B cell (primary cell): ENCODE data around the gene SCN3B. TPM values are rescaled to one million over a fixed set of nuclear protein-coding genes. Genes with fewer than 3 reads are reported as not detected.

Experiments used
- ATAC-seq: fragments of 200-7000 bp; cut with Tn5 transposase; one replicate; pipeline ENCODE4 v1.10.0; 2021; ENCODE audit warnings: low read depth, mild to moderate bottlenecking, moderate number of reproducible peaks, moderate library complexity
- CTCF ChIA-PET: fragments of 350-600 bp; sonication (Branson Sonifier 250); formaldehyde crosslinking; loops from one replicate; lab custom pipeline; 2021; ENCODE audit warnings: antibody characterized with exemption, inconsistent platforms; lab: Charles Lee
- POLR2A ChIA-PET: fragments of 350-600 bp; sonication (Branson Sonifier 250); formaldehyde crosslinking; loops from one replicate; lab custom pipeline; 2021; ENCODE audit warnings: antibody characterized with exemption; lab: Charles Lee
- DNase-seq: peaks from one replicate; pipeline ENCODE4 v3.0.0; 2013
- H2AFZ ChIP-seq: 2 replicates; pipeline ENCODE4 v1.6.1; 2012; ENCODE audit warnings: mild to moderate bottlenecking, low read depth, low read length; ENCODE audit not compliant: insufficient read depth, poor library complexity, severe bottlenecking
- H3K27ac ChIP-seq, 2 donors: 1 replicate in 1 of 2; 2 replicates in 1 of 2; pipeline ENCODE4 v1.5.1; 2012 to 2013; ENCODE audit warnings: low read length in 2 of 2, mild to moderate bottlenecking in 2 of 2, moderate library complexity in 1 of 2
- H3K27me3 ChIP-seq, 4 experiments: fragments of 200-600 bp in 1 of 4; sonication (generic) in 1 of 4; replicated peaks in 1 of 4; 1 replicate in 2 of 4; 2 replicates in 2 of 4; pipeline versions ENCODE4 v1.6.1 to v1.7.0; 2013 to 2016; ENCODE audit warnings: low read length in 3 of 4, mild to moderate bottlenecking in 2 of 4, mixed read lengths in 1 of 4, moderate library complexity in 1 of 4; ENCODE audit not compliant: insufficient read depth in 4 of 4, control insufficient read depth in 3 of 4; ENCODE audit errors: control extremely low read depth in 1 of 4
- H3K36me3 ChIP-seq, 2 experiments: replicated peaks in 1 of 2; 1 replicate in 1 of 2; 2 replicates in 1 of 2; pipeline versions ENCODE4 v1.6.1 to v1.7.1; 2013; ENCODE audit warnings: low read length in 1 of 2; ENCODE audit not compliant: insufficient read depth in 2 of 2, control insufficient read depth in 1 of 2; ENCODE audit errors: control extremely low read depth in 1 of 2, extremely low read depth in 1 of 2
- H3K4me1 ChIP-seq, 2 donors: fragments of 200-600 bp in 1 of 2; sonication (generic) in 1 of 2; 1 replicate in 1 of 2; 2 replicates in 1 of 2; pipeline versions ENCODE4 v1.5.1 to v1.6.1; 2013 to 2017; ENCODE audit warnings: low read length in 2 of 2; ENCODE audit not compliant: control insufficient read depth in 2 of 2, insufficient read depth in 2 of 2
- H3K4me2 ChIP-seq: replicated peaks from 2 replicates; pipeline ENCODE3; 2012; ENCODE audit warnings: mild to moderate bottlenecking, low read depth, low read length; ENCODE audit not compliant: poor library complexity, severe bottlenecking
- H3K4me3 ChIP-seq, 5 experiments: fragments of 200-600 bp in 1 of 5; sonication (generic) in 1 of 5; 1 replicate in 3 of 5; 2 replicates in 2 of 5; pipeline versions ENCODE4 v1.5.1 to v1.7.0; 2011 to 2016; ENCODE audit warnings: low read length in 4 of 5, mild to moderate bottlenecking in 4 of 5, low read depth in 2 of 5, control low read depth in 1 of 5, moderate library complexity in 1 of 5; ENCODE audit not compliant: insufficient read depth in 1 of 5; ENCODE audit errors: control extremely low read depth in 1 of 5, extremely low read depth in 1 of 5
- H3K79me2 ChIP-seq: fragments of 200-600 bp; sonication (generic); one replicate; pipeline ENCODE4 v1.6.0; 2016; ENCODE audit warnings: low read length; ENCODE audit not compliant: control insufficient read depth, insufficient read depth
- H3K9ac ChIP-seq: fragments of 200-600 bp; sonication (generic); 2 replicates; pipeline ENCODE4 v1.6.1; 2017; ENCODE audit warnings: mild to moderate bottlenecking, low read length, moderate library complexity
- H3K9me3 ChIP-seq, 3 donors: one replicate each; pipeline versions ENCODE4 v1.6.1 to v1.7.1; 2013; ENCODE audit warnings: low read length in 2 of 3; ENCODE audit not compliant: control insufficient read depth in 2 of 3, insufficient read depth in 1 of 3; ENCODE audit errors: control extremely low read depth in 1 of 3
- H4K20me1 ChIP-seq: 2 replicates; pipeline ENCODE4 v1.6.0; 2012; ENCODE audit warnings: mild to moderate bottlenecking, low read length; ENCODE audit not compliant: insufficient read depth, control insufficient read depth, poor library complexity, severe bottlenecking
- H3K27ac Mint-ChIP-seq: one replicate; pipeline ENCODE4 v1.8.0; 2021; ENCODE audit warnings: mixed read lengths
- H3K27me3 Mint-ChIP-seq: one replicate; pipeline ENCODE4 v1.8.0; 2021; ENCODE audit warnings: mixed read lengths
- H3K4me1 Mint-ChIP-seq: one replicate; pipeline ENCODE4 v1.8.0; 2021; ENCODE audit warnings: mixed read lengths
- H3K4me3 Mint-ChIP-seq: one replicate; pipeline ENCODE4 v1.8.0; 2021; ENCODE audit warnings: mixed read lengths
- H3K9me3 Mint-ChIP-seq: one replicate; pipeline ENCODE4 v1.8.0; 2022; ENCODE audit warnings: mixed read lengths; ENCODE audit not compliant: insufficient read depth
- EZH2 ChIP-seq: IDR thresholded peaks from 2 replicates; pipeline ENCODE4 v1.6.1; 2012; ENCODE audit warnings: borderline replicate concordance, low read depth, mild to moderate bottlenecking, moderate library complexity, low read length; ENCODE audit not compliant: insufficient read depth, poor library complexity, severe bottlenecking
- WGBS: methylation state at CpG from one replicate; pipeline ENCODE4 v1.1.5; 2013; ENCODE audit warnings: missing lambda C conversion rate; ENCODE audit not compliant: insufficient coverage; 5-methylcytosine and 5-hydroxymethylcytosine counted together
- intact Hi-C: fragments of 100-400 bp; cut with micrococcal nuclease; formaldehyde crosslinking; loops from one replicate; pipeline ENCODE4 v1.10.0; 2022
- polyA plus RNA-seq: library from polyadenylated mRNA; depleted of rRNA; stranded (reverse); fragments of >200 nt; gene quantifications from 2 replicates; pipeline ENCODE4 v1.2.3, GENCODE V29; 2012
- total RNA-seq, 2 donors: library from RNA; stranded (reverse); fragments of 120-200 nt in 1 of 2; gene quantifications; 1 replicate in 1 of 2; 2 replicates in 1 of 2; pipeline versions ENCODE4 v1.2.3 to v1.2.4, GENCODE V29; 2013 to 2022
- TF ChIP-seq, protein P1 (sequence below): fragments of 200-600 bp; IDR thresholded peaks from one replicate; pipeline ENCODE4 v1.8.0; 2022; ENCODE audit warnings: antibody characterized with exemption, mild to moderate bottlenecking

The SCN3B gene
- total and polyA plus RNA-seq, 2 donors (not counting 1 experiment from before 2014, with no cell fraction given), result not detected

DNA sequence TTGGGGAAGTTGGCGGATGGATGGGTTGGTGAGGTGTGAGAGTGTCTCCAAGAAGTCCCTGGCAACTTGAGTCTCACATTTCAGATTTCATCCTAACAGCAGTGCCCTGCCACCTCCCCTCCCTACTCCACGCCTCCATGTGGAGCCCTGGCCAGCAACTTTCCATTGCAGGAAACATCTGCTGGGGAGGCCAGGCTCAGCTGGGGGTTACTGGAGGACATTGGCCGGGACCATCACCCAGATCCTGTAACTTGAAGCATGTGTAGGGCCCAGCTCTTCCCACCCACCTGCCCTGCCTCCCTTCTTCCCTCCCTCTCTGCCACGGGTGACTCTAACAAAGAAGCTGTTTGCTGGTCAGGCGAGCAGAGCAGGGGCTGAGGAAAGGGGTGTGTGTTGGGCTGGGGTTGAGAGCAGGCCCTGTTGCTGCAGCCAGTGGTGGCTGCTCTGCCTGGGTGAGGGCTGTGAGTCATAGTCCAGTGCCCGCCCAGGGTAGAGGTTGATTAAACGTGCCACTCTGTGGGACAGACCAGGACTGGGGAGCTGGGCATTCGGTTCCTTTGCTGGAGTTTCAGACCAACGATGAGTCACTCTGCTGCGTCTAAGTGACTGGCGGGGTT lies 64.0 kb downstream of the SCN3B start:
- H3K4me2 ChIP-seq, result no peak overlapping the region
- ChIA-PET POLR2A (no interaction called here), CTCF (interaction anchor here (1.3 kb wide), 1 partner anchor 11 kb away, joined by 7 read pairs; no protein-coding TSS in a partner anchor)
- no peak for ATAC-seq
- no peaks in the 10 kb centered on the region for H4K20me1 ChIP-seq
- no peaks in the 10 kb centered on the region for H3K4me1 ChIP-seq
- Mint-ChIP-seq H3K4me1 (no peaks in the 10 kb centered on the region), H3K4me3 (no peak overlapping the region), H3K27me3 (no peaks in the 10 kb centered on the region), H3K27ac (no peak overlapping the region), H3K9me3 (no peaks in the 10 kb centered on the region)
- H3K27me3 ChIP-seq, result no peaks in the 10 kb centered on the region
- no peaks in the 10 kb centered on the region for H3K9me3 ChIP-seq
- H2AFZ ChIP-seq, result no peak overlapping the region
- DNase-seq, result no peak
- H3K79me2 ChIP-seq, result no peaks in the 10 kb centered on the region
- intact Hi-C loops, result no loop called here
- no peak for TF ChIP-seq EZH2
- no peak overlapping the region for H3K9ac ChIP-seq
- H3K27ac ChIP-seq, result no peak overlapping the region
- H3K4me3 ChIP-seq, result no peak overlapping the region
- H3K36me3 ChIP-seq, result no peaks in the 10 kb centered on the region
- 91% methylated on average over 9 of the region's 11 CpGs for WGBS

DNA sequence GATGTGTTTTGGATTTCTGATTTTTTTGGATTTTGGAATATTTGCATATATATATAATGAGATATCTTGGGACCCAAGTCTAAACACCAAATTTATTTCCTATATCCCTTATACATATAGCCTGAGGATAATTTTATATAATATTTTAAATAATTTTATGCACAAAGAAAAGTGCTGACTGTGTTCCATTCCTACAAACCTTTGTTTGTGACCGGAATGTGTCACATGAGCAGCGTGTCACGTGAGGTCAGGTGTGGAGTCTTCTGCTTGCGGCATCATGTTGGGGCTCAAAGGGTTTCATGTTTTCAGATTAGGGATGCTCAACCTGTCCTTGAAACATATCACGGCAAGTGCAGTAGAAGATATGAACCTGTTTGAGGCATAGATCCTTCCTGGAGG lies 65.6 kb downstream of the SCN3B start:
- Mint-ChIP-seq H3K27me3 (no peaks in the 10 kb centered on the region), H3K9me3 (no peaks in the 10 kb centered on the region), H3K27ac (no peak overlapping the region), H3K4me3 (no peak overlapping the region), H3K4me1 (no peaks in the 10 kb centered on the region)
- Histone ChIP-seq H3K4me2 (no peak overlapping the region), H3K9me3 (no peaks in the 10 kb centered on the region), H3K4me1 (no peaks in the 10 kb centered on the region), H3K9ac (no peak overlapping the region), H3K27ac (no peak overlapping the region), H2AFZ (no peak overlapping the region), H4K20me1 (no peaks in the 10 kb centered on the region), H3K27me3 (no peaks in the 10 kb centered on the region), H3K36me3 (no peaks in the 10 kb centered on the region), H3K4me3 (no peak overlapping the region), H3K79me2 (no peaks in the 10 kb centered on the region)
- TF ChIP-seq EZH2, result no peak
- TF ChIP-seq, protein P1, sequence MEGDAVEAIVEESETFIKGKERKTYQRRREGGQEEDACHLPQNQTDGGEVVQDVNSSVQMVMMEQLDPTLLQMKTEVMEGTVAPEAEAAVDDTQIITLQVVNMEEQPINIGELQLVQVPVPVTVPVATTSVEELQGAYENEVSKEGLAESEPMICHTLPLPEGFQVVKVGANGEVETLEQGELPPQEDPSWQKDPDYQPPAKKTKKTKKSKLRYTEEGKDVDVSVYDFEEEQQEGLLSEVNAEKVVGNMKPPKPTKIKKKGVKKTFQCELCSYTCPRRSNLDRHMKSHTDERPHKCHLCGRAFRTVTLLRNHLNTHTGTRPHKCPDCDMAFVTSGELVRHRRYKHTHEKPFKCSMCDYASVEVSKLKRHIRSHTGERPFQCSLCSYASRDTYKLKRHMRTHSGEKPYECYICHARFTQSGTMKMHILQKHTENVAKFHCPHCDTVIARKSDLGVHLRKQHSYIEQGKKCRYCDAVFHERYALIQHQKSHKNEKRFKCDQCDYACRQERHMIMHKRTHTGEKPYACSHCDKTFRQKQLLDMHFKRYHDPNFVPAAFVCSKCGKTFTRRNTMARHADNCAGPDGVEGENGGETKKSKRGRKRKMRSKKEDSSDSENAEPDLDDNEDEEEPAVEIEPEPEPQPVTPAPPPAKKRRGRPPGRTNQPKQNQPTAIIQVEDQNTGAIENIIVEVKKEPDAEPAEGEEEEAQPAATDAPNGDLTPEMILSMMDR, result no peak
- POLR2A ChIA-PET, result no interaction called here
- intact Hi-C loops, result no loop called here
- WGBS, result 100% methylated on average over 5 of the region's 5 CpGs
- no peak for ATAC-seq
- no peak for DNase-seq
- CTCF ChIA-PET, result interaction anchor here (0.8 kb wide), 1 partner anchor 12 kb away, joined by 3 read pairs; no protein-coding TSS in a partner anchor
